Liver (tissue), 9 donors: ENCODE measurements around the gene FFAR1. TPM values are rescaled to one million over a fixed set of nuclear protein-coding genes. Genes with fewer than 3 reads are reported as not detected.

Source experiments
- DNase-seq: peaks from one replicate; pipeline ENCODE4 v3.0.0-alpha.2; 2017; ENCODE audit warnings: low spot score
- H3K27ac ChIP-seq, 2 donors: one replicate each; pipeline ENCODE4 v1.7.0; 2013; ENCODE audit warnings: inconsistent platforms in 2 of 2, low read length in 2 of 2, control low read depth in 1 of 2, low read depth in 1 of 2, mild to moderate bottlenecking in 1 of 2
- H3K27me3 ChIP-seq, 4 donors: one replicate each; pipeline versions ENCODE4 v1.6.1 to v1.7.0; 2013; ENCODE audit warnings: low read length in 3 of 4, inconsistent platforms in 1 of 4, mild to moderate bottlenecking in 1 of 4, moderate library complexity in 1 of 4; ENCODE audit not compliant: control insufficient read depth in 4 of 4, insufficient read depth in 4 of 4
- H3K36me3 ChIP-seq, 4 donors: one replicate each; pipeline versions ENCODE4 v1.6.1 to v1.7.0; 2013; ENCODE audit warnings: low read length in 3 of 4, mild to moderate bottlenecking in 3 of 4, low read depth in 1 of 4, moderate library complexity in 1 of 4; ENCODE audit not compliant: control insufficient read depth in 4 of 4, insufficient read depth in 3 of 4
- H3K4me1 ChIP-seq, 4 donors: one replicate each; pipeline versions ENCODE4 v1.6.1 to v1.7.0; 2013; ENCODE audit warnings: low read length in 3 of 4, mild to moderate bottlenecking in 3 of 4, moderate library complexity in 1 of 4; ENCODE audit not compliant: control insufficient read depth in 4 of 4, insufficient read depth in 4 of 4
- H3K4me3 ChIP-seq, 3 donors: one replicate each; pipeline versions ENCODE4 v1.6.1 to v1.7.0; 2013; ENCODE audit warnings: low read length in 3 of 3, control low read depth in 1 of 3, low read depth in 1 of 3, mild to moderate bottlenecking in 1 of 3
- H3K9ac ChIP-seq, 2 donors: one replicate each; pipeline ENCODE4 v1.7.0; 2013; ENCODE audit warnings: low read length in 2 of 2, mild to moderate bottlenecking in 2 of 2, moderate library complexity in 2 of 2, control low read depth in 1 of 2, low read depth in 1 of 2
- H3K9me3 ChIP-seq, 4 donors: one replicate each; pipeline versions ENCODE4 v1.6.1 to v1.7.0; 2013; ENCODE audit warnings: low read length in 3 of 4; ENCODE audit not compliant: control insufficient read depth in 4 of 4
- EGR1 ChIP-seq, 2 donors: IDR thresholded peaks; 2 replicates each; pipeline ENCODE4 v1.6.1; 2016 to 2018; ENCODE audit warnings: antibody characterized with exemption in 2 of 2, low read depth in 2 of 2
- FOXA1 ChIP-seq: IDR thresholded peaks from 2 replicates; pipeline ENCODE4 v1.6.1; 2016; ENCODE audit warnings: antibody characterized with exemption
- FOXA2 ChIP-seq: IDR thresholded peaks from 2 replicates; pipeline ENCODE4 v1.6.1; 2016; ENCODE audit warnings: antibody characterized with exemption
- GABPA ChIP-seq, 2 donors: IDR thresholded peaks in 1 of 2; conservative IDR thresholded peaks in 1 of 2; 2 replicates each; pipeline ENCODE4 v1.6.1; 2016; ENCODE audit warnings: antibody characterized with exemption in 2 of 2, mild to moderate bottlenecking in 1 of 2, moderate library complexity in 1 of 2
- HNF4A ChIP-seq, 2 donors: conservative IDR thresholded peaks; 2 replicates each; pipeline ENCODE4 v1.6.1; 2016; ENCODE audit warnings: antibody characterized with exemption in 2 of 2, mild to moderate bottlenecking in 2 of 2
- HNF4G ChIP-seq: IDR thresholded peaks from 2 replicates; pipeline ENCODE4 v1.6.1; 2016; ENCODE audit warnings: antibody characterized with exemption
- JUND ChIP-seq, 2 donors: IDR thresholded peaks; 2 replicates each; pipeline ENCODE4 v1.6.1; 2016; ENCODE audit warnings: antibody characterized with exemption in 2 of 2
- NR2F2 ChIP-seq: IDR thresholded peaks from 2 replicates; pipeline ENCODE4 v1.6.1; 2016; ENCODE audit warnings: antibody characterized with exemption
- RAD21 ChIP-seq, 2 donors: IDR thresholded peaks; 2 replicates each; pipeline ENCODE4 v1.6.1; 2016; ENCODE audit warnings: antibody characterized with exemption in 2 of 2, mild to moderate bottlenecking in 2 of 2
- RXRA ChIP-seq, 2 donors: IDR thresholded peaks; 2 replicates each; pipeline ENCODE4 v1.6.1; 2017 to 2018; ENCODE audit warnings: antibody characterized with exemption in 2 of 2, mild to moderate bottlenecking in 1 of 2
- SP1 ChIP-seq: IDR thresholded peaks from 2 replicates; pipeline ENCODE4 v1.6.1; 2018; ENCODE audit warnings: antibody characterized with exemption, mild to moderate bottlenecking
- TAF1 ChIP-seq: conservative IDR thresholded peaks from 2 replicates; pipeline ENCODE4 v1.6.1; 2016; ENCODE audit warnings: antibody characterized with exemption, mild to moderate bottlenecking
- YY1 ChIP-seq: IDR thresholded peaks from 2 replicates; pipeline ENCODE4 v1.6.1; 2016; ENCODE audit warnings: antibody characterized with exemption, mild to moderate bottlenecking
- WGBS: extraction: QIAGEN DNeasy Blood & Tissue Kit; methylation state at CpG from one replicate; pipeline ENCODE4 v1.1.7; 2013; 5-methylcytosine and 5-hydroxymethylcytosine counted together
- polyA plus RNA-seq, 2 donors: library from polyadenylated mRNA; stranded (reverse) in 1 of 2; unstranded in 1 of 2; fragments of 200-250 nt in 1 of 2; fragments of >200 nt in 1 of 2; fragmentation: Nextera tagmentation in 1 of 2; extraction: Ambion mirVana in 1 of 2; gene quantifications; one replicate each; pipeline versions ENCODE4 v1.2.1 to v1.2.3, GENCODE V29; 2013 to 2015
- total RNA-seq, 2 donors: library from RNA; depleted of rRNA; stranded (reverse); fragments of >200 nt; gene quantifications; one replicate each; pipeline ENCODE4 v1.2.3, GENCODE V29; 2014
- TF ChIP-seq, protein P1 (sequence below): IDR thresholded peaks from 2 replicates; pipeline ENCODE4 v1.6.1; 2016; ENCODE audit warnings: antibody characterized with exemption
- TF ChIP-seq, protein P2 (sequence below): IDR thresholded peaks from 2 replicates; pipeline ENCODE4 v1.6.1; 2016; ENCODE audit warnings: antibody characterized with exemption
- TF ChIP-seq, protein P3 (sequence below): IDR thresholded peaks from 2 replicates; pipeline ENCODE4 v1.6.1; 2016; ENCODE audit warnings: antibody characterized with exemption
- TF ChIP-seq, protein P4 (sequence below): fragments of 150-350 bp; IDR thresholded peaks from 2 replicates; pipeline ENCODE4 v1.5.1; 2017; ENCODE audit warnings: improper control_type of control experiment, low read depth, low read length; ENCODE audit not compliant: missing input control
- TF ChIP-seq, protein P5 (sequence below): IDR thresholded peaks from 2 replicates; pipeline ENCODE4 v1.6.1; 2016; ENCODE audit warnings: antibody characterized with exemption, mild to moderate bottlenecking
- donor health status: healthy.
- donor health status: healthy.
- donor health status: healthy.
- donor health status: healthy.
- donor health status: healthy.

Gene FFAR1
- total and polyA plus RNA-seq, 4 donors: not detected

DNA sequence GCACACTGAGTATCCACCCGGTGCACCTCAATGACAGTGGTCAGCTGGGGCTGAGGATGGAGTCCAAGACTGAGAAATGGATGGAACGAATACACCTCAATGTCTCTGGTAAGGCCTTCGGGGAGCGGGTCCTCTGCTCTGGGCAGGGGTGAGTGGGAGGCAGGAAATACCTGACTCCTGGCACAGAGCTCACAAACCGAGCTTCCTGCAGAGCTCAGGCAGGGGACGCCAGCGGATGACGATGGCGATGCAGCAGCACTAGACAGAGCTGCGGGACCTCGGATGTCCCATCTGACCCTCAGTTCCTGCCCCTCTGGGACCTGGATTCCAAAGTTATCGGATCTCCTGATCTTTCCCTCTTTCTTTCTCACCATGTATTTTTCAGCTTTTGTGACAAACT, 14.9 kb upstream of the FFAR1 start:
- H3K9me3 ChIP-seq: no peaks in the 10 kb centered on the region
- no peaks in the 10 kb centered on the region for H3K36me3 ChIP-seq
- WGBS: 83% methylated on average over 12 of the region's 12 CpGs
- H3K4me1 ChIP-seq: no peaks in the 10 kb centered on the region
- no peak overlapping the region for H3K4me3 ChIP-seq
- no peak overlapping the region for H3K27ac ChIP-seq
- no peak overlapping the region for H3K9ac ChIP-seq
- no peak for DNase-seq
- no peaks in the 10 kb centered on the region for H3K27me3 ChIP-seq
- TF ChIP-seq HNF4A (conservative IDR thresholded peaks at IDR 0.05): no peak

DNA sequence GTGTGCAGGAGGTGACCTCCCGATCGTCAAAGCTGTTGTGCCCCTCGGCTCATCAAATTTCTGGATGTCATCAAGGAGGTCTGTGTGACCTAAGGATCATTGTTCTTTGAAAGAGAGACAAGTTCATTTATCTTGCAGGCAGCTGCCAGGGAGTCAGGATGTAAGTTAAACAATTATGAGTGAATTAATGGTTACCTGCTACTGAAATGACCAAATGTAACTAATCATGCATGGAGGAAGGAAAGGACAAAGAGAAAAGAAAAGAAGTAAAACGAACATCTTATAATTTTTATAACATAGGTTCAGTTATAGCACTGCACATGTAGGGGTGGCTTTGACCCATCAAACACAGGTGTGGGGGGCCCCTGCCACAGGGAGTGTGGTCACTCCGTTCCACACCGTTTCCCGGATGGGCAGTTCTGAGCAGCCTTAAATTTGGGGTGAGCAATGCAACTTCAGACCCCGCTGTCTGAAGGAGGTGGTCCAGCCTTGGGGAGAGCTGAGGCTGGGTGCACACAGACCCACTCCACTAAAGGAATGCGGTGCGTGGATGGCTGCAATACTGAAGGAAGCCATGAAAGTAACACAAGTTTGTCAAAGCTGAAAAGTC, 13.5 kb upstream of the FFAR1 start:
- H3K9me3 ChIP-seq: no peaks in the 10 kb centered on the region
- no peaks in the 10 kb centered on the region for H3K36me3 ChIP-seq
- no peak for DNase-seq
- H3K27ac ChIP-seq: no peak overlapping the region
- no peaks in the 10 kb centered on the region for H3K4me1 ChIP-seq
- 90% methylated on average over 10 of the region's 10 CpGs for WGBS
- H3K4me3 ChIP-seq: no peak overlapping the region
- H3K27me3 ChIP-seq: no peaks in the 10 kb centered on the region
- TF ChIP-seq JUND (IDR thresholded peaks at IDR 0.05) (no peak), NR2F2 (no peak), RAD21 (IDR thresholded peaks at IDR 0.05) (no peak), FOXA1 (no peak), GABPA (IDR thresholded peaks at IDR 0.05 in 1 of 2, conservative IDR thresholded peaks at IDR 0.05 in 1 of 2) (no peak)
- no peak overlapping the region for H3K9ac ChIP-seq

DNA sequence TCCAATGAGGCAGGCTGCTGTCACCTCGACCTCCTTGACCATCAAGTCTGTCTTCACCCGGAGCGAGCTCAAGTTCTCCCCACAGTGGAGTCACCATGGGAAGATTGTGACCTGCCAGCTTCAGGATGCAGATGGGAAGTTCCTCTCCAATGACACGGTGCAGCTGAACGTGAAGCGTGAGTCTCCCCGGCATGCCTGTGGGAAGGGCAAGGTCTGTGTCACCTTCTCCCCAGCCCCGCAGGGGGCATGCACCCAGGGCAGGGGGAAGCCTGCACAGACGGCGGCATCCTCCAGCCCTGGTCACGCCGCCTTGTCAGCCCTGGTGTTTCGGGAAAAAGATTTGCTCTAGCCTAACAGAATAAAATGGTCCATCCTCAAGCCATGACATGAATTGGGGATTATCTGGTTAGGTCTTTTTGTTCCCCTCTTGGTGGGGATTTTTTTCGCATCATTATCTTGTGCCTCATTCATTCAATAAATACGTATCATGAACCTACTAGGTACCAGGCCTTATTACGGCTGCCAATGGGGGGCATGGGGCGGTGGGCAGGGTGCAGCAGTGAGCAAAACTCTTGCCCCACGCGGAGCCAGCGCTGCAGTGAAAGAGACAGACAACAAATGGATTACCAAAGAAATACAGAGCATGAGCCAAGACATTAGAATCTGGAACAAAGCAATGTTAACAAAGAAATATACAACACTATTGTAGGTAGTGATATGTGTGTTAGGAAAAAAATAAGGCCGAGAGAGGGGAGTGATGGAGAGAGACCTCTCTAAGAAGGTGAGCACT, 11.3 kb upstream of the FFAR1 start:
- no peak for DNase-seq
- no peak overlapping the region for H3K4me3 ChIP-seq
- H3K9me3 ChIP-seq: no peaks in the 10 kb centered on the region
- no peaks in the 10 kb centered on the region for H3K27me3 ChIP-seq
- no peak overlapping the region for H3K9ac ChIP-seq
- TF ChIP-seq GABPA (IDR thresholded peaks at IDR 0.05 in 1 of 2, conservative IDR thresholded peaks at IDR 0.05 in 1 of 2): no peak
- no peak for TF ChIP-seq RAD21 (IDR thresholded peaks at IDR 0.05)
- no peak for TF ChIP-seq NR2F2
- TF ChIP-seq, protein P1, sequence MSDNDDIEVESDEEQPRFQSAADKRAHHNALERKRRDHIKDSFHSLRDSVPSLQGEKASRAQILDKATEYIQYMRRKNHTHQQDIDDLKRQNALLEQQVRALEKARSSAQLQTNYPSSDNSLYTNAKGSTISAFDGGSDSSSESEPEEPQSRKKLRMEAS: no peak
- TF ChIP-seq, protein P2, sequence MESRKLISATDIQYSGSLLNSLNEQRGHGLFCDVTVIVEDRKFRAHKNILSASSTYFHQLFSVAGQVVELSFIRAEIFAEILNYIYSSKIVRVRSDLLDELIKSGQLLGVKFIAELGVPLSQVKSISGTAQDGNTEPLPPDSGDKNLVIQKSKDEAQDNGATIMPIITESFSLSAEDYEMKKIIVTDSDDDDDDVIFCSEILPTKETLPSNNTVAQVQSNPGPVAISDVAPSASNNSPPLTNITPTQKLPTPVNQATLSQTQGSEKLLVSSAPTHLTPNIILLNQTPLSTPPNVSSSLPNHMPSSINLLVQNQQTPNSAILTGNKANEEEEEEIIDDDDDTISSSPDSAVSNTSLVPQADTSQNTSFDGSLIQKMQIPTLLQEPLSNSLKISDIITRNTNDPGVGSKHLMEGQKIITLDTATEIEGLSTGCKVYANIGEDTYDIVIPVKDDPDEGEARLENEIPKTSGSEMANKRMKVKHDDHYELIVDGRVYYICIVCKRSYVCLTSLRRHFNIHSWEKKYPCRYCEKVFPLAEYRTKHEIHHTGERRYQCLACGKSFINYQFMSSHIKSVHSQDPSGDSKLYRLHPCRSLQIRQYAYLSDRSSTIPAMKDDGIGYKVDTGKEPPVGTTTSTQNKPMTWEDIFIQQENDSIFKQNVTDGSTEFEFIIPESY: no peak
- TF ChIP-seq FOXA2: no peak
- no peak for TF ChIP-seq EGR1 (IDR thresholded peaks at IDR 0.05; ENCODE audit: low read depth in 2 of 2)
- no peak for TF ChIP-seq YY1
- no peak for TF ChIP-seq JUND (IDR thresholded peaks at IDR 0.05)
- TF ChIP-seq HNF4A (conservative IDR thresholded peaks at IDR 0.05): no peak
- TF ChIP-seq HNF4G: no peak
- TF ChIP-seq RXRA (IDR thresholded peaks at IDR 0.05): no peak
- TF ChIP-seq, protein P3, sequence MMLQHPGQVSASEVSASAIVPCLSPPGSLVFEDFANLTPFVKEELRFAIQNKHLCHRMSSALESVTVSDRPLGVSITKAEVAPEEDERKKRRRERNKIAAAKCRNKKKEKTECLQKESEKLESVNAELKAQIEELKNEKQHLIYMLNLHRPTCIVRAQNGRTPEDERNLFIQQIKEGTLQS: no peak
- TF ChIP-seq, protein P4, sequence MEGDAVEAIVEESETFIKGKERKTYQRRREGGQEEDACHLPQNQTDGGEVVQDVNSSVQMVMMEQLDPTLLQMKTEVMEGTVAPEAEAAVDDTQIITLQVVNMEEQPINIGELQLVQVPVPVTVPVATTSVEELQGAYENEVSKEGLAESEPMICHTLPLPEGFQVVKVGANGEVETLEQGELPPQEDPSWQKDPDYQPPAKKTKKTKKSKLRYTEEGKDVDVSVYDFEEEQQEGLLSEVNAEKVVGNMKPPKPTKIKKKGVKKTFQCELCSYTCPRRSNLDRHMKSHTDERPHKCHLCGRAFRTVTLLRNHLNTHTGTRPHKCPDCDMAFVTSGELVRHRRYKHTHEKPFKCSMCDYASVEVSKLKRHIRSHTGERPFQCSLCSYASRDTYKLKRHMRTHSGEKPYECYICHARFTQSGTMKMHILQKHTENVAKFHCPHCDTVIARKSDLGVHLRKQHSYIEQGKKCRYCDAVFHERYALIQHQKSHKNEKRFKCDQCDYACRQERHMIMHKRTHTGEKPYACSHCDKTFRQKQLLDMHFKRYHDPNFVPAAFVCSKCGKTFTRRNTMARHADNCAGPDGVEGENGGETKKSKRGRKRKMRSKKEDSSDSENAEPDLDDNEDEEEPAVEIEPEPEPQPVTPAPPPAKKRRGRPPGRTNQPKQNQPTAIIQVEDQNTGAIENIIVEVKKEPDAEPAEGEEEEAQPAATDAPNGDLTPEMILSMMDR: no peak
- TF ChIP-seq FOXA1: no peak
- TF ChIP-seq, protein P5, sequence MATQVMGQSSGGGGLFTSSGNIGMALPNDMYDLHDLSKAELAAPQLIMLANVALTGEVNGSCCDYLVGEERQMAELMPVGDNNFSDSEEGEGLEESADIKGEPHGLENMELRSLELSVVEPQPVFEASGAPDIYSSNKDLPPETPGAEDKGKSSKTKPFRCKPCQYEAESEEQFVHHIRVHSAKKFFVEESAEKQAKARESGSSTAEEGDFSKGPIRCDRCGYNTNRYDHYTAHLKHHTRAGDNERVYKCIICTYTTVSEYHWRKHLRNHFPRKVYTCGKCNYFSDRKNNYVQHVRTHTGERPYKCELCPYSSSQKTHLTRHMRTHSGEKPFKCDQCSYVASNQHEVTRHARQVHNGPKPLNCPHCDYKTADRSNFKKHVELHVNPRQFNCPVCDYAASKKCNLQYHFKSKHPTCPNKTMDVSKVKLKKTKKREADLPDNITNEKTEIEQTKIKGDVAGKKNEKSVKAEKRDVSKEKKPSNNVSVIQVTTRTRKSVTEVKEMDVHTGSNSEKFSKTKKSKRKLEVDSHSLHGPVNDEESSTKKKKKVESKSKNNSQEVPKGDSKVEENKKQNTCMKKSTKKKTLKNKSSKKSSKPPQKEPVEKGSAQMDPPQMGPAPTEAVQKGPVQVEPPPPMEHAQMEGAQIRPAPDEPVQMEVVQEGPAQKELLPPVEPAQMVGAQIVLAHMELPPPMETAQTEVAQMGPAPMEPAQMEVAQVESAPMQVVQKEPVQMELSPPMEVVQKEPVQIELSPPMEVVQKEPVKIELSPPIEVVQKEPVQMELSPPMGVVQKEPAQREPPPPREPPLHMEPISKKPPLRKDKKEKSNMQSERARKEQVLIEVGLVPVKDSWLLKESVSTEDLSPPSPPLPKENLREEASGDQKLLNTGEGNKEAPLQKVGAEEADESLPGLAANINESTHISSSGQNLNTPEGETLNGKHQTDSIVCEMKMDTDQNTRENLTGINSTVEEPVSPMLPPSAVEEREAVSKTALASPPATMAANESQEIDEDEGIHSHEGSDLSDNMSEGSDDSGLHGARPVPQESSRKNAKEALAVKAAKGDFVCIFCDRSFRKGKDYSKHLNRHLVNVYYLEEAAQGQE: no peak
- TF ChIP-seq SP1: no peak
- TF ChIP-seq TAF1: no peak
- H3K4me1 ChIP-seq: no peaks in the 10 kb centered on the region
- no peaks in the 10 kb centered on the region for H3K36me3 ChIP-seq
- WGBS: 91% methylated on average over 21 of the region's 21 CpGs
- no peak overlapping the region for H3K27ac ChIP-seq
